Endothelial cell of umbilical vein (primary cell): ENCODE measurements around the gene CBX6. TPM values are rescaled to one million over a fixed set of nuclear protein-coding genes. Genes with fewer than 3 reads are reported as not detected.

Source experiments
- BruUV-seq: library from RNA; stranded (reverse); fragments of 400-500 nt; replicated peaks from 2 replicates; lab custom pipeline; 2021; lab: Mats Ljungman, UMichigan
- CTCF ChIA-PET: fragments of 300-600, 350-600 bp; sonication (Branson Sonifier 250); formaldehyde crosslinking; loops from one replicate; lab custom pipeline; 2021; ENCODE audit warnings: antibody characterized with exemption, inconsistent platforms; lab: Charles Lee
- POLR2A ChIA-PET: fragments of 300-600, 350-600 bp; sonication (Branson Sonifier 250); formaldehyde crosslinking; loops from one replicate; lab custom pipeline; 2021; ENCODE audit warnings: antibody characterized with exemption, inconsistent platforms; lab: Charles Lee
- DNase-seq: peaks from one replicate; pipeline ENCODE4 v3.0.0-alpha.2; 2011; ENCODE audit warnings: low read depth, low spot score
- FAIRE-seq: peaks from 2 replicates; lab custom pipeline; 2011; peaks lifted over from hg19 to GRCh38; lab: Jason Lieb, UNC
- H2AFZ ChIP-seq: 2 replicates; pipeline ENCODE4 v1.6.0; 2012; ENCODE audit warnings: low read depth, low read length, control low read depth, inconsistent platforms
- H3K27ac ChIP-seq: 2 replicates; pipeline ENCODE4 v1.5.1; 2011; ENCODE audit warnings: low read depth, mild to moderate bottlenecking, control low read depth, low read length, moderate library complexity; ENCODE audit not compliant: insufficient read depth
- H3K27me3 ChIP-seq, 2 experiments: 2 replicates each; pipeline versions ENCODE4 v1.6.0 to v1.6.1; 2011; ENCODE audit warnings: low read length in 2 of 2, mixed read lengths in 1 of 2; ENCODE audit not compliant: control insufficient read depth in 2 of 2, insufficient read depth in 2 of 2
- H3K36me3 ChIP-seq, 2 experiments: 2 replicates in 1 of 2; 3 replicates in 1 of 2; pipeline ENCODE4 v1.5.1; 2011; ENCODE audit warnings: low read length in 2 of 2, mild to moderate bottlenecking in 1 of 2, moderate library complexity in 1 of 2; ENCODE audit not compliant: control insufficient read depth in 2 of 2, insufficient read depth in 2 of 2; ENCODE audit errors: extremely low read depth in 1 of 2
- H3K4me1 ChIP-seq: 3 replicates; pipeline ENCODE4 v1.5.1; 2011; ENCODE audit warnings: mild to moderate bottlenecking, low read length; ENCODE audit not compliant: control insufficient read depth, insufficient read depth; ENCODE audit errors: extremely low read depth
- H3K4me2 ChIP-seq: 2 replicates; pipeline ENCODE4 v1.6.1; 2011; ENCODE audit warnings: low read length, control low read depth, mixed read lengths; ENCODE audit not compliant: insufficient read depth
- H3K4me3 ChIP-seq, 3 experiments: fragments of 200-600 bp in 1 of 3; sonication (generic), shearing (Covaris generic) in 1 of 3; replicated peaks in 1 of 3; 2 replicates each; pipeline ENCODE4 v1.5.1; 2011 to 2016; ENCODE audit warnings: control low read depth in 3 of 3, low read length in 3 of 3, mild to moderate bottlenecking in 2 of 3, inconsistent platforms in 1 of 3, low read depth in 1 of 3, moderate library complexity in 1 of 3; ENCODE audit not compliant: insufficient read depth in 1 of 3
- H3K79me2 ChIP-seq: 2 replicates; pipeline ENCODE4 v1.6.0; 2012; ENCODE audit warnings: low read length, inconsistent platforms; ENCODE audit not compliant: control insufficient read depth, insufficient read depth
- H3K9ac ChIP-seq: replicated peaks from 2 replicates; pipeline ENCODE3; 2011; ENCODE audit warnings: low read length, control low read depth; ENCODE audit not compliant: insufficient read depth; ENCODE audit errors: extremely low read depth
- H3K9me1 ChIP-seq: replicated peaks from 3 replicates; pipeline ENCODE4 v1.6.0; 2011; ENCODE audit warnings: mild to moderate bottlenecking, low read length; ENCODE audit not compliant: control insufficient read depth, insufficient read depth; ENCODE audit errors: extremely low read depth
- H3K9me3 ChIP-seq: replicated peaks from 2 replicates; pipeline ENCODE4 v1.5.1; 2012; ENCODE audit warnings: low read length, inconsistent platforms; ENCODE audit not compliant: control insufficient read depth, insufficient read depth
- H4K20me1 ChIP-seq: replicated peaks from 2 replicates; pipeline ENCODE3; 2011; ENCODE audit warnings: mild to moderate bottlenecking, low read length; ENCODE audit not compliant: control insufficient read depth, insufficient read depth; ENCODE audit errors: extremely low read depth
- EZH2 ChIP-seq: IDR thresholded peaks from 2 replicates; pipeline ENCODE4 v1.6.1; 2012; ENCODE audit warnings: borderline replicate concordance, low read depth, mild to moderate bottlenecking, moderate library complexity, low read length, inconsistent platforms; ENCODE audit not compliant: severe bottlenecking
- FOS ChIP-seq: IDR thresholded peaks from 2 replicates; pipeline ENCODE4 v1.6.1; 2011; ENCODE audit warnings: mild to moderate bottlenecking, low read length, moderate library complexity, borderline replicate concordance; ENCODE audit not compliant: insufficient read depth
- GATA2 ChIP-seq: IDR thresholded peaks from 2 replicates; pipeline ENCODE4 v1.7.0; 2011; ENCODE audit warnings: low read depth, mild to moderate bottlenecking, moderate library complexity, mixed read lengths, low read length; ENCODE audit not compliant: insufficient read length, insufficient read depth
- JUN ChIP-seq: IDR thresholded peaks from 2 replicates; pipeline ENCODE4 v1.6.1; 2011; ENCODE audit warnings: borderline replicate concordance, low read depth; ENCODE audit not compliant: insufficient read length, insufficient read depth
- MAX ChIP-seq: IDR thresholded peaks from 2 replicates; pipeline ENCODE4 v1.6.1; 2011; ENCODE audit not compliant: insufficient read depth, insufficient read length
- MYC ChIP-seq: IDR thresholded peaks from one replicate; pipeline ENCODE4 v1.6.1; 2011; ENCODE audit warnings: mild to moderate bottlenecking, low read depth, low read length
- POLR2A ChIP-seq: IDR thresholded peaks from 2 replicates; pipeline ENCODE4 v1.6.1; 2012; ENCODE audit warnings: low read depth, mild to moderate bottlenecking, control low read depth, low read length
- POLR2AphosphoS5 ChIP-seq: IDR thresholded peaks from 2 replicates; pipeline ENCODE4 v1.6.1; 2012; ENCODE audit warnings: low read depth, mild to moderate bottlenecking, control low read depth, low read length, moderate library complexity; ENCODE audit not compliant: insufficient read depth
- dilution Hi-C: fragments of 300-500 bp; cut with MboI; formaldehyde crosslinking; loops from one replicate; pipeline ENCODE4 v1.15.0; 2019; ENCODE audit warnings: low sequenced_read_pairs; ENCODE audit not compliant: extremely low pct_ligation_motif_present
- intact Hi-C: fragments of 100-400 bp; cut with micrococcal nuclease; formaldehyde crosslinking; loops from one replicate; pipeline ENCODE4 v1.10.0; 2022
- polyA plus RNA-seq, 4 experiments: library from polyadenylated mRNA; depleted of rRNA in 3 of 4; stranded (reverse) in 3 of 4; unstranded in 1 of 4; fragments of >200 nt; gene quantifications; 2 replicates each; pipeline versions ENCODE4 v1.2.1 to v1.2.3, GENCODE V29; 2011 to 2012; ENCODE audit warnings: missing spikeins in 1 of 4
- total RNA-seq: library from RNA; stranded (reverse); gene quantifications from 2 replicates; pipeline ENCODE4 v1.2.3, GENCODE V29; 2021
- TF ChIP-seq, protein P1 (sequence below), 2 donors: IDR thresholded peaks; 1 replicate in 1 of 2; 2 replicates in 1 of 2; pipeline ENCODE4 v1.5.1; 2011; ENCODE audit warnings: low read length in 2 of 2, mild to moderate bottlenecking in 2 of 2, moderate library complexity in 2 of 2, control low read depth in 1 of 2, inconsistent platforms in 1 of 2, low read depth in 1 of 2; ENCODE audit not compliant: insufficient read depth in 1 of 2; ENCODE audit errors: extremely low read depth in 1 of 2

The CBX6 gene
- total and polyA plus RNA-seq, 2 donors (not counting 3 experiments of a cell fraction or from before 2014, with no cell fraction given) = 14.9 to 62.6 TPM

DNA sequence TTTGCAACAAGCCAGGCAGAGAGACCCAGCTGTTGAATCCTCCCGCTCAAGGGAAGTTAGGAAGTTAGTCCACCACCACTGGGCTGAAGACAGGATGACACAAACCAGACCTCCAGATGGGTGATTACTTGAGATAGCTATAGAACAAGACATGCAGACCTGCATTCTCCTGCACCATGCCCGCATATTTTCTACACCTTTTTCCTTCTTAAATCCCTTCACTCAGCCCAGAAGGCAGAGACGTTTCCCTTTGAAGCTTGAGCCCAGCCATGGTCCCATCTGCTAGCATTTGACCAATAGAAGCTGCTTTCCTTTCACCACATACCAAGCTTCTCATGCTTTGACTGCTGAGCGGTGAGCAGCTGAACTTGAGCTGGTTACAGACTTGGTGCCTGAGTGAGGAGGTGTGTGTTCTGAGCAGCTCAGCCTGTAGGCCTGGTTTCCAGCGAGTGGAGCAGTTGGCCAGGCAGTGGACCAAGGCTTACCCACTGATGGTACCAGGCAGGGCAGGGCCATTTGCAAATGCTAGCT, 29.2 kb upstream of the CBX6 start:
- H3K4me2 ChIP-seq = no peak overlapping the region
- POLR2A ChIA-PET = no interaction called here
- FAIRE-seq (no peak), DNase-seq (no peak)
- H3K27me3 ChIP-seq = peaks cover 10 to 23% of the 10 kb centered on the region in 2 experiments
- intact Hi-C loops = no loop called here
- H3K36me3 ChIP-seq = no peaks in the 10 kb centered on the region
- no peaks in the 10 kb centered on the region for H3K79me2 ChIP-seq
- H3K9ac ChIP-seq = no peak overlapping the region
- no TSS peak for BruUV-seq
- H3K9me3 ChIP-seq = no peaks in the 10 kb centered on the region
- H3K4me3 ChIP-seq = no peak overlapping the region
- no peak overlapping the region for H2AFZ ChIP-seq
- H3K27ac ChIP-seq = no peak overlapping the region
- H4K20me1 ChIP-seq = no peaks in the 10 kb centered on the region
- no peaks in the 10 kb centered on the region for H3K4me1 ChIP-seq
- CTCF ChIA-PET = interaction anchor here (0.9 kb wide), 1 partner anchor 132 kb away, joined by 4 read pairs; no protein-coding TSS in a partner anchor
- TF ChIP-seq, protein P1, sequence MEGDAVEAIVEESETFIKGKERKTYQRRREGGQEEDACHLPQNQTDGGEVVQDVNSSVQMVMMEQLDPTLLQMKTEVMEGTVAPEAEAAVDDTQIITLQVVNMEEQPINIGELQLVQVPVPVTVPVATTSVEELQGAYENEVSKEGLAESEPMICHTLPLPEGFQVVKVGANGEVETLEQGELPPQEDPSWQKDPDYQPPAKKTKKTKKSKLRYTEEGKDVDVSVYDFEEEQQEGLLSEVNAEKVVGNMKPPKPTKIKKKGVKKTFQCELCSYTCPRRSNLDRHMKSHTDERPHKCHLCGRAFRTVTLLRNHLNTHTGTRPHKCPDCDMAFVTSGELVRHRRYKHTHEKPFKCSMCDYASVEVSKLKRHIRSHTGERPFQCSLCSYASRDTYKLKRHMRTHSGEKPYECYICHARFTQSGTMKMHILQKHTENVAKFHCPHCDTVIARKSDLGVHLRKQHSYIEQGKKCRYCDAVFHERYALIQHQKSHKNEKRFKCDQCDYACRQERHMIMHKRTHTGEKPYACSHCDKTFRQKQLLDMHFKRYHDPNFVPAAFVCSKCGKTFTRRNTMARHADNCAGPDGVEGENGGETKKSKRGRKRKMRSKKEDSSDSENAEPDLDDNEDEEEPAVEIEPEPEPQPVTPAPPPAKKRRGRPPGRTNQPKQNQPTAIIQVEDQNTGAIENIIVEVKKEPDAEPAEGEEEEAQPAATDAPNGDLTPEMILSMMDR (IDR thresholded peaks at IDR 0.05; ENCODE audit: extremely low read depth in 1 of 2, insufficient read depth in 1 of 2, low read depth in 1 of 2, low read length in 2 of 2) = no peak
- no peak for TF ChIP-seq MYC
- TF ChIP-seq POLR2AphosphoS5 = no peak
- TF ChIP-seq MAX = no peak
- no peak for TF ChIP-seq FOS
- TF ChIP-seq EZH2 = no peak
- TF ChIP-seq GATA2 = no peak
- TF ChIP-seq JUN = no peak
- no peak for TF ChIP-seq POLR2A
- dilution Hi-C loops = no loop called here
- H3K9me1 ChIP-seq = no peaks in the 10 kb centered on the region
